Ovary (tissue), 9 donors: Measurements from ENCODE around the gene HLA-DPB1. TPM values are rescaled to one million over a fixed set of nuclear protein-coding genes. Genes with fewer than 3 reads are reported as not detected.

Experiments
- DNase-seq, 5 donors: peaks; one replicate each; pipeline ENCODE4 v3.0.0-alpha.2; 2019 to 2020
- H3K27ac ChIP-seq, 2 donors: fragments of 200-600 bp; one replicate each; pipeline versions ENCODE4 v1.5.1 to v1.8.0; 2019 to 2022
- H3K27me3 ChIP-seq: fragments of 200-600 bp; one replicate; pipeline ENCODE4 v1.8.0; 2022
- H3K36me3 ChIP-seq: fragments of 200-600 bp; sonication (generic); one replicate; pipeline ENCODE4 v1.5.1; 2019
- H3K4me1 ChIP-seq: one replicate; pipeline ENCODE4 v1.8.1; 2013; ENCODE audit warnings: mild to moderate bottlenecking, moderate library complexity; ENCODE audit not compliant: insufficient read depth
- H3K4me3 ChIP-seq: fragments of 200-600 bp; sonication (generic); one replicate; pipeline ENCODE4 v1.5.1; 2017
- H3K9me3 ChIP-seq, 2 donors: fragments of 200-600 bp in 1 of 2; sonication (generic) in 1 of 2; one replicate each; pipeline versions ENCODE4 v1.5.1 to v1.8.1; 2013 to 2019; ENCODE audit warnings: mild to moderate bottlenecking in 1 of 2, moderate library complexity in 1 of 2
- EP300 ChIP-seq: sonication (generic); formaldehyde crosslinking; IDR thresholded peaks from one replicate; pipeline ENCODE4 v1.6.1; 2017; ENCODE audit warnings: antibody characterized with exemption
- POLR2A ChIP-seq: fragments of 450-650 bp; IDR thresholded peaks from one replicate; pipeline ENCODE4 v1.6.1; 2017; ENCODE audit warnings: antibody characterized with exemption, mild to moderate bottlenecking, moderate library complexity
- WGBS, 3 donors: extraction: QIAGEN DNeasy Blood & Tissue Kit in 1 of 3; methylation state at CpG; one replicate each; pipeline versions ENCODE4 v1.1.5 to v1.1.7; 2013 to 2017; 5-methylcytosine and 5-hydroxymethylcytosine counted together
- intact Hi-C, 4 donors: fragments of 100-400 bp; cut with DNase I; formaldehyde crosslinking; loops; one replicate each; pipeline versions ENCODE4 v1.11.0 to v1.15.1; 2022 to 2023
- polyA plus RNA-seq, 2 donors: library from polyadenylated mRNA; stranded (reverse); fragments of 200-250 nt in 1 of 2; fragments of 350-450 nt in 1 of 2; fragmentation: Illumina TruSeq in 1 of 2; extraction: RNeasy Lipid Tissue Mini Kit (QIAGEN cat#74804) in 1 of 2; gene quantifications; one replicate each; pipeline ENCODE4 v1.2.3, GENCODE V29; 2013 to 2014
- total RNA-seq, 7 donors: library from RNA; depleted of rRNA in 2 of 7; stranded (reverse); fragments of >200 nt in 2 of 7; fragmentation: NEBNext Ultra II Directional in 3 of 7; extraction: Animal tissue kit (Norgen Biotek cat#: 25700) in 3 of 7; gene quantifications; one replicate each; pipeline versions ENCODE4 v1.1.0 to v1.2.4, GENCODE V29; 2016 to 2023
- TF ChIP-seq, protein P1 (sequence below), 3 donors: fragments of 450-650 bp in 2 of 3; fragments of 200-600 bp in 1 of 3; IDR thresholded peaks; one replicate each; pipeline versions ENCODE4 v1.5.1 to v1.8.0; 2016 to 2022; ENCODE audit warnings: antibody characterized with exemption in 3 of 3, mild to moderate bottlenecking in 1 of 3
- donor health status: DM: no; HTN: no; CAD: no; lungs with moderate emphysema.
- donor health status: DM: no; HTN: no; CAD: no.
- donor health status: Bipolar disorder and iron deficiency.
- donor health status: DM: yes; HTN: yes; CAD: no.
- donor health status: DM: no; HTN: no; CAD: no.
- donor health status: DM: yes; HTN: yes; CAD: no.

The HLA-DPB1 gene
- total and polyA plus RNA-seq, 9 donors, result 19.4 to 120 (median 44.7) TPM

- Histone ChIP-seq H3K27ac (no peak overlapping the region), H3K4me3 (no peak overlapping the region), H3K36me3 (no peaks in the 10 kb centered on the region), H3K27me3 (no peaks in the 10 kb centered on the region), H3K4me1 (no peaks in the 10 kb centered on the region), H3K9me3 (no peaks in the 10 kb centered on the region)
- TF ChIP-seq EP300 (no peak), POLR2A (no peak)
- TF ChIP-seq, protein P1, sequence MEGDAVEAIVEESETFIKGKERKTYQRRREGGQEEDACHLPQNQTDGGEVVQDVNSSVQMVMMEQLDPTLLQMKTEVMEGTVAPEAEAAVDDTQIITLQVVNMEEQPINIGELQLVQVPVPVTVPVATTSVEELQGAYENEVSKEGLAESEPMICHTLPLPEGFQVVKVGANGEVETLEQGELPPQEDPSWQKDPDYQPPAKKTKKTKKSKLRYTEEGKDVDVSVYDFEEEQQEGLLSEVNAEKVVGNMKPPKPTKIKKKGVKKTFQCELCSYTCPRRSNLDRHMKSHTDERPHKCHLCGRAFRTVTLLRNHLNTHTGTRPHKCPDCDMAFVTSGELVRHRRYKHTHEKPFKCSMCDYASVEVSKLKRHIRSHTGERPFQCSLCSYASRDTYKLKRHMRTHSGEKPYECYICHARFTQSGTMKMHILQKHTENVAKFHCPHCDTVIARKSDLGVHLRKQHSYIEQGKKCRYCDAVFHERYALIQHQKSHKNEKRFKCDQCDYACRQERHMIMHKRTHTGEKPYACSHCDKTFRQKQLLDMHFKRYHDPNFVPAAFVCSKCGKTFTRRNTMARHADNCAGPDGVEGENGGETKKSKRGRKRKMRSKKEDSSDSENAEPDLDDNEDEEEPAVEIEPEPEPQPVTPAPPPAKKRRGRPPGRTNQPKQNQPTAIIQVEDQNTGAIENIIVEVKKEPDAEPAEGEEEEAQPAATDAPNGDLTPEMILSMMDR (IDR thresholded peaks at IDR 0.05), result no peak
- intact Hi-C loops, result loop anchor here in 2 of 4 donors (10.0 kb wide), 1 partner anchor 74 kb away; no protein-coding TSS in a partner anchor
- no peak for DNase-seq
- WGBS, 3 donors, result 21 to 63% (median 40%) methylated on average over 6 of the region's 6 CpGs
Measured at GRCh38 chr6:33088931-33089620, 13.3 kb downstream of the HLA-DPB1 start.

- Histone ChIP-seq H3K36me3 (no peaks in the 10 kb centered on the region), H3K27ac (no peak overlapping the region), H3K4me3 (no peak overlapping the region), H3K4me1 (no peaks in the 10 kb centered on the region), H3K27me3 (no peaks in the 10 kb centered on the region), H3K9me3 (no peaks in the 10 kb centered on the region)
- DNase-seq, result no peak
- 35 to 44% (median 36%) methylated on average over 9 of the region's 9 CpGs for WGBS, 3 donors
- TF ChIP-seq EP300 (no peak), POLR2A (no peak)
- TF ChIP-seq, protein P1 (IDR thresholded peaks at IDR 0.05), result no peak
- intact Hi-C loops, result loop anchor here in 1 of 4 donors (5.0 kb wide), 1 partner anchor 265 kb away; no protein-coding TSS in a partner anchor
Measured at GRCh38 chr6:33091957-33092356, 16.2 kb downstream of the HLA-DPB1 start.

- WGBS, 3 donors, result 85 to 95% (median 90%) methylated on average over 3 of the region's 3 CpGs
- H3K4me3 ChIP-seq, result no peak overlapping the region
- no peaks in the 10 kb centered on the region for H3K36me3 ChIP-seq
- H3K27me3 ChIP-seq, result no peaks in the 10 kb centered on the region
- DNase-seq, result no peak
- no peaks in the 10 kb centered on the region for H3K4me1 ChIP-seq
- no peak overlapping the region for H3K27ac ChIP-seq
- no peaks in the 10 kb centered on the region for H3K9me3 ChIP-seq
- TF ChIP-seq EP300 (no peak), POLR2A (no peak)
- TF ChIP-seq, protein P1 (IDR thresholded peaks at IDR 0.05), result no peak
- intact Hi-C loops, result loop anchor here in 1 of 4 donors (5.0 kb wide), 1 partner anchor 265 kb away; no protein-coding TSS in a partner anchor
Measured at GRCh38 chr6:33092385-33092784, 16.6 kb downstream of the HLA-DPB1 start.

DNA sequence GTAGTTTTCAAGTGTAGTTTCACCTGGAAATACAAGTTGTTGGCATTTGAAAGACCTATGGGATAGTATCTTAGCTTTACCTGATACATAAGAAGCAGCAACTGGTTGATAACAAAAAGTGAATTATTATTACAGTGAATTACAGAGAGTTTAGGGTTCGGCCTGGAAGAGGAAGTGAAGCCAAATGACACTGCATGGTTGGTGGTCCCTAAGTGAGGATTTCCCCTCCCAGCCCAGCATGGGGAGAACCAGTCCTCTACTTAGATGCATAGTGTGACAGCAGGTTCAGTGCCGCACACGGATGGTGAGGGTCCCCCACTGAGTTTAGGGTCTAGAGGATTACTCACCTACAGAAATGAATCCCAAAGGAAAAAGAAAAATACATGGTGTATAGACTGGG is 18.1 kb downstream of the HLA-DPB1 start:
- Histone ChIP-seq H3K4me1 (no peaks in the 10 kb centered on the region), H3K27me3 (no peaks in the 10 kb centered on the region), H3K27ac (no peak overlapping the region), H3K36me3 (no peaks in the 10 kb centered on the region), H3K4me3 (no peak overlapping the region), H3K9me3 (no peaks in the 10 kb centered on the region)
- no peak for DNase-seq
- WGBS, 3 donors, result 55 to 85% (median 83%) methylated on average over 3 of the region's 3 CpGs
- intact Hi-C loops, result loop anchor here in 1 of 4 donors (5.0 kb wide), 1 partner anchor 267 kb away; no protein-coding TSS in a partner anchor
- TF ChIP-seq POLR2A (no peak), EP300 (no peak)
- TF ChIP-seq, protein P1 (IDR thresholded peaks at IDR 0.05), result no peak
